Stimulated activated CD8-positive, alpha-beta memory T cell treated with anti-CD3 and anti-CD28 coated beads, Interleukin-7, amount 100 ng/mL, for 24 hours (primary cell): ENCODE results near the gene PDE3B.
"Not testable (repeated sequence)": the region's sequence is repeated elsewhere in the genome, so short reads cannot be mapped to it uniquely, and the experiment has no call there.

Source experiments
- DNase-seq: peaks from one replicate; pipeline ENCODE4 v3.0.0-alpha.2; 2020; ENCODE audit warnings: low read depth

The PDE3B gene

GRCh38 chr11:14812757-14813156, 169.2 kb downstream of the PDE3B start:
- DNase-seq, result no peak

DNA sequence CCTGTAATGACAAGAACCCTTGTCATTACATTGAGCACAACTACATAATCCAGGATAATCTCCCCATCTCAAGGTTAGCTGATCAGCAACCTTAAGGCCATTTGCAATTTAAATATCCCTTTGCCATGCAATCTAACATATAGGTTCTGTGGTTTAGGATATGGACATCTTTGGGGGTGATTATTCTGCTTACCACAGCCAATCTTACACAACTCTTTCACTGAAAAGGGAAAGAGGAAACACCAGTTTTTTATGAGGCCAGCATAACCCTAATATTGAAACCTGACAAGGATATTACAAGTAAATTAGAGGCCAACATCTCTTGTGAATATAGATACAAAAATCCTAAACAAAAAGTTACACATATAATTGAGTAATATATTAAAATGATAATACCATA, 169.9 kb downstream of the PDE3B start:
- no peak for DNase-seq

GRCh38 chr11:14818779-14819178, 175.2 kb downstream of the PDE3B start:
- no peak for DNase-seq

- DNase-seq, result no peak
These were observed 176.0 kb downstream of the PDE3B start for GRCh38 chr11:14819596-14819995.

GRCh38 chr11:14821031-14821430, 177.4 kb downstream of the PDE3B start:
- DNase-seq, result no peak

- no peak for DNase-seq
These were observed 183.0 kb downstream of the PDE3B start for GRCh38 chr11:14826600-14826999.

DNA sequence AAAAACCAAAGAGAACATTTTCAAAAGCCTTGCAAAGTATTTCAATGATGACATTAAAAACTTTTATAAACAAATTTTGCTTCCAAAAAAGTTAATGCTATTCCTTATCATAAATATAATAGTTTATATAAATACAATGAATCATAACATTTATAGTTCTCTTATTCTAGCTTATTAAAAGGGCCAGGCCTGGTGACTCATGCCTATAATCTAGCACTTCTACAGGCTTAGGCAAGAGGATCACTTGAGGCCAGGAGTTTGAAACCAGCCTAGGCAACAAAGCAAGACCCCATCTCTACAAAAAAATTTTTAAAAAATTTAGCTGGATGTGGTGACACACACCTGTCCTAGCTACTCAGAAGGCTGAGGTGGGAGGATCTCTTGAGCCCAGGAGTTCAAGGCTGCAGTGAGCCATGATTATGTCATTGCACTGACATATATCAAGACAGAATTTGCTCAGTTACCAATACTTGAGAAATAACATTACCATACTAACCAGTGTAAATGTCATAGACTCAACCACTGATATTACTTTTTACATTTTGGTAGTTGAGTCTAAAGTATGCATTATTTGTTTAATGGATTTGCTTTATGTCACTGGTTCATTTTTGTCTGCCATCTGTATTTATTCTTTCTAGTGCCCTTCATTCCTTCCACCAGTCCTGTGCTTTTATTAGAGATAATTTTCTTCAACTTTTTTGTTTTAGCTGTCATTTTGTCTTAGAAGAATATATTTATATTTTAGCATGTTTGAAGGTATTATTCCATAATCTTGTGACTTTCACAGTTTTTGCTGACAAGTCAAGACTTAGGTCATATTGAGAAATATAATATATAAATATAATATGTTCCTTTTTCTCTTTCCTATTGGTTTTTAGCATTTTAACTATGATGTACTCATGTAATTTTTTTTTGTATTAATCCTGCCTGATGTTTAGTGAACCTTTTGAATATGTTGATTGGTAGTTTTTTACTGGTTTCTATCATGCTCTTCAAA, 192.2 kb downstream of the PDE3B start:
- DNase-seq, result no peak

DNA sequence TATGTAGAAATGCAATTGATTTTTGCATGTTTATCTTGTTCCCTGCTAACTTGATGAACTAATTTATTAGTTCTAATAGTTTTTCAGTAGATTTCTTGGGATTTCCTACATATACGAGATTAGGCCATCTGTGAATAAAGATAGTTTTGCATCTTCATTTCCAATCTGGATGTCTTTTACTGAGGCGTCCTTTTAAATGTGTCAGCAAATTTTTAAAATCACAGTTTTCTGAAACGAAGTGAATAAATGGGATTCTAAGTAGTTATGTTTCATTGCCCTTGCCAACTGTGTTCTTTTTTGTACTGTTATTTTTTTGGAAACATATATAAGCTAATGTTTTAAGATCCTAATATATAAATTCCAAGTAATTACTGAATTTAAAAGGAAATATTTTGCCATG, 198.4 kb downstream of the PDE3B start:
- no peak for DNase-seq

DNA sequence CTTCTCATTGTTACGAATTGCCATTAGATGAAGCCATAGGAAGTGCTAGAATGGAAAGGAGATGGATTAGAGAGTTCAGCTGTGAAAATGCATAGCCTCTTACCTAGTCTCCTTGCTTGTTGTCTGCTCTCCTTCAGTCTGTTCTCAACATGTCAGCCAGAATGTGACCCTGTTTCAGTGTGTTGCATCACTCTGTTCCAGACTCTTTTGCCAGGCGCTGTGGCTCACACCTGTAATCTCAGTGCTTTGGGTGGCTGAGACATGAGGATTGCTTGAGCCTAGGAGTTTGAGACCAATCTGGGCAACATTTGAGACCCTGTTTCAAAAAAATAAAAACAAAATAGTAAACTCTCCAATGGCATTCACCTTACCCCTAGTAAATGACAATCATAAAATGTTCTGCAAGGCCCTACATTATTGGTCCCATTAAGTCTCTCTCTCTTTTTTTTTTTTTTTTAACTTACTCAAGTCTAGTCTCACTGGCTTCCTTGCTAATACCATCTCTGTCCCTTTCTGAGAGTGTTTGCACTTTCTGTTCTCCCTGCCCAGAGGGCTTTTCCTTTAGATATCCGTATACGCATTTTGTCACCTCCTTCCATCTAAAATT, 209.1 kb downstream of the PDE3B start:
- no peak for DNase-seq

GRCh38 chr11:14854057-14854456, 210.5 kb downstream of the PDE3B start:
- no peak for DNase-seq

- no peak for DNase-seq
These were observed 212.3 kb downstream of the PDE3B start for GRCh38 chr11:14855890-14856289.

DNA sequence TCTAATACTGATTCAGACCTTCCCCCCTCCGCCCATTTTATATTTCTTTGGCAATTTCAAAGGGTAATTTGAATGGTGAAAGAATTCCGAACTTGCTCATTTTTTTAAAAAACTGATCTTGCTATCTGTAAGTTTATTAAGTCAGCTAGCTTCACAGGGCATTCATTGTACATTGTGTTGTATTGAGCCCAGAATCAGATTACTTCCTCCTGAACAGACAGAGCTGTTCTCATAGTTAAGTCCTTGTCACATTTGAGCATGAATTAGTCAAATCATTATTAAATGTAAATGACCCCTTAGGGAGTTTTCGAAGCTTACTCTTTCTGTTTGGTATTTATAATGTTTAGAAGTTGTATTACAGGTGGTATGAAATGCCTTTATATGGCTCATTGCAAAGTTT, 214.0 kb downstream of the PDE3B start:
- DNase-seq, result no peak

DNA sequence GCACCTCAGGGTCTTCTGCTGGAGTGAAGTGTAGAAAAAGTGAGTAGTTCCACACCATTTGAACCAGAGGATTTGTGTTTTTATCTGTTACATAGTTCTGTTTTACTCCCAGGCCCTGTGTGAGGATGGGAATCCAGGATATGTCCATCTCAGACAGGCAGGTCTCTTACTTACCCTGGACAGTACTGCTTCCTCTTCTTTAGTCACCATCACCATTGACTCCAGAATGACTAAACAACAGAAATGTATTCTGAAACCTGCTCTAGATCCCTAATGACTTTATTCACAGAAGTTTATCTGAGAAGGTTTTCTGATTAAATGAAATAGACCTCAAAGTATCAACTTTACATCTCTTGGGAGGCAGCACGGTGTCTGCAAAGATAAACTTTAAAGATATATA, 214.8 kb downstream of the PDE3B start:
- DNase-seq, result no peak

DNA sequence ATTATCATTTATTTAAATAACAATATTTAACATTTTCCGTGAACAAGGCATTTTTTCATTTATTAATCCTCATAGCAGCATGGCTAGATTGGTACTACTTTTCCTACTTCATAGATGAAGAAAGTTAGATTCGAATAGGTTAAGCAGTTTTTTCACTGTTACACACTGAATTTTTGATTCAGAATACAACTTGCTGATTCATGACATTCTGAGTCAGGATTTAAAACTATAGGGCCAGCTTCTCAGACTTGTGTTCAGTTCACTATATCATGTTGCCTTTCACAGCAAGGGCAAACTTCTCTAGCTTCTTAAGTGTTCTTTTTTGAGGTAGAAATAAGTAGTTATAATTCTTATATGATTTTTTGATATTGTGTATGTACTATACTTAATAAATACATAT, 216.9 kb downstream of the PDE3B start:
- no peak for DNase-seq

GRCh38 chr11:14861680-14862079, 218.1 kb downstream of the PDE3B start:
- no peak for DNase-seq

GRCh38 chr11:14863775-14864174, 220.2 kb downstream of the PDE3B start:
- DNase-seq, result not testable (repeated sequence)

DNA sequence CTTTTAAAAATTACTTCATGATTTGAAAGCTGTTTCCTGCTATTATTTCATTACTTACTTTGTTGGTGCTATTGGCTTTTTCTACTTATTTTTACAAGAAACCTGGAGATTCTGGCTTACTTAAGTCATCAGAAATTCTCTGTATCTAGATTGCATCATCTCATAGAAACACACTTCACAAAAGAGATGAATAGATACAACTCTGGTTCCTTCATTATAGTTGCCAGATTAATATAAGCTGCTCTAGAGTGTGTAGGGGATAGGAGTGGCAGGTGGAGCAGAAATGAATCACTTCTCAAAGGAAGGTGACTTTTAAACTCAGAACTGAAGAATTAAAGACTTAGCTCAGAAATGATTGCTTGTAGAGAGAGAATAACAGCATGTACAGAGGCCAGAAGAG, 228.4 kb downstream of the PDE3B start:
- DNase-seq, result no peak

DNA sequence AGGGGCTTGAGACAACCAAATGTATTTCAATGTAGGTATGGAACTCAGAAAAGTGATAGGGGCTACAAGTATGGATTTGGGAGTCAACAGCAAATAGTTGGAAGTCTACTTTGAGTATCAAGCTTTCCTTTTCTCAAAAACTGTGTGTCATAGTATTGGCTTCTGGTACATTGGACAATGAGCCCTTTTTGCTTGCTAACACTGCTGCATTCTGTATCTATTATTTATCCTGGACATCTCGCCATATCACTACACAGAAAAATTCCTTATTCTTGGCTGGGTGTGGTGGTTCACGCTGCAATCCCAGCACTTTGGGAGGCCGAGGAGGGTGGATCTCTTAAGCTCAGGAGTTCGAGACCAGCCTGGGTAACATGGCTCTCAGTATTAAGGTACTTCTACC, 230.0 kb downstream of the PDE3B start:
- no peak for DNase-seq

- no peak for DNase-seq
These were observed 231.6 kb downstream of the PDE3B start for GRCh38 chr11:14875163-14875562.

- no peak for DNase-seq
These were observed 238.1 kb downstream of the PDE3B start for GRCh38 chr11:14881576-14882193.

GRCh38 chr11:14882196-14882595, 238.6 kb downstream of the PDE3B start:
- DNase-seq, result no peak

- not testable (repeated sequence) for DNase-seq
These were observed 240.1 kb downstream of the PDE3B start for GRCh38 chr11:14883683-14884082.

DNA sequence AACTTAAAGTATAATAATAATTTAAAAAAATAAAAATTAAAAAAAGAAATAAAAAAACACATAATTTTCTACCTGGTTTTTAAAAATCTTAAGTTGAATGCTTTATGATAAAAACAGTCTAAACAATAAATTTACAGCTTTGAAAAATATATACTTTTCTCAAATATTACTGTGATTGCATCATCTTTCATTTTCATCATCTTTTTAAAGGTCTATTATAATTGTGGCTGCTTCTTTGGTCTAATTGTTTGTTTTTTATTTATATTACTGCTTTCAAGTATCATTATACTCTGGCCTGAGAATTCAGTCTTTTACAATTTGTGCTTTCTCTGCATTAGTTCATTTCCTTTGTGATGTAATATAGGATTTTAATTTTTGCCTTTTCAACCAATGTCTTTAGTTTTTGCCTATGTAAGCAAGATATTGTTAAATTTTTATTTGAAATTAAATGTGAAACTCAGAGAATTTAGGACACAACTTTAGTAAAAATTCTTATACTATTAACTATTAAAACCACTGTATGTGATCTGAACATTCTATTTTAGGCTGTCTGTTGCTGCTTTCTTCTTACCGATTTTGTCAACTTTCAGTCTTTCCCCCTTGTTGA, 241.2 kb downstream of the PDE3B start:
- no peak for DNase-seq
